Measurements from ENCODE around the gene ZDHHC20. TPM values are rescaled to one million over a fixed set of nuclear protein-coding genes. Genes with fewer than 3 reads are reported as not detected.

Gene ZDHHC20
- total and polyA plus RNA-seq, 2 of the 13 experiments (the other 11 are each of a cell fraction or from before 2014, with no cell fraction given) = 19.9 to 59.9 TPM

- TF ChIP-seq HBP1 (CRISPR knock-in tag; IDR thresholded peaks at IDR 0.05; ENCODE audit: low read depth) (0 out of 2 replicates have a peak, but pooled peaks have one; percentile 31), ZBTB40 (IDR thresholded peaks at IDR 0.05) (no peak), ZBTB40 (CRISPR knock-in tag; IDR thresholded peaks at IDR 0.05) (peak; percentile 48; the same call in 1 of the 2 replicates), IRF9 (CRISPR knock-in tag; IDR thresholded peaks at IDR 0.05; ENCODE audit: borderline replicate concordance) (0 out of 2 replicates have a peak, but pooled peaks have one; percentile 58), ZGPAT (CRISPR knock-in tag; IDR thresholded peaks at IDR 0.05) (peak; percentile 52; the same call in 1 of the 2 replicates), U2AF1 (optimal IDR thresholded peaks at IDR 0.05; ENCODE audit: low read depth, low read length) (peak; percentile 55), SALL2 (CRISPR knock-in tag; IDR thresholded peaks at IDR 0.05) (peak; percentile 75; the same call in 1 of the 2 replicates), ZNF18 (CRISPR knock-in tag; IDR thresholded peaks at IDR 0.05; ENCODE audit: insufficient replicate concordance) (peak; percentile 71), ZNF644 (CRISPR knock-in tag; IDR thresholded peaks at IDR 0.05; ENCODE audit: low read depth) (no peak), ZNF138 (CRISPR knock-in tag; IDR thresholded peaks at IDR 0.05; ENCODE audit: low read depth) (peak; percentile 25; the same call in 1 of the 2 replicates), ZNF761 (CRISPR knock-in tag; conservative IDR thresholded peaks at IDR 0.05) (0 out of 2 replicates have a peak, but pooled peaks have one; percentile 40), ZNF333 (CRISPR knock-in tag; IDR thresholded peaks at IDR 0.05; ENCODE audit: borderline replicate concordance) (peak; percentile 20; the same call in 1 of the 2 replicates), POLR2A (IDR thresholded peaks at IDR 0.05; ENCODE audit: insufficient read depth in 1 of 2, low read depth in 2 of 2, low read length in 2 of 2) (peak; percentile 83 to 90)
Observed at GRCh38 chr13:21458813-21459701, at the start of gene ZDHHC20 (continued).
